NCI-H2227 (cell line): ENCODE results near the gene STAC3.

Source experiments
- DNase-seq: peaks from one replicate; lab custom pipeline; 2025; ENCODE audit not compliant: unreplicated experiment; lab: John Stamatoyannopoulos, UW

STAC3 gene

GRCh38 chr12:57236925-57237595 lies 13.9 kb downstream of the STAC3 start:
- no peak for DNase-seq

DNA sequence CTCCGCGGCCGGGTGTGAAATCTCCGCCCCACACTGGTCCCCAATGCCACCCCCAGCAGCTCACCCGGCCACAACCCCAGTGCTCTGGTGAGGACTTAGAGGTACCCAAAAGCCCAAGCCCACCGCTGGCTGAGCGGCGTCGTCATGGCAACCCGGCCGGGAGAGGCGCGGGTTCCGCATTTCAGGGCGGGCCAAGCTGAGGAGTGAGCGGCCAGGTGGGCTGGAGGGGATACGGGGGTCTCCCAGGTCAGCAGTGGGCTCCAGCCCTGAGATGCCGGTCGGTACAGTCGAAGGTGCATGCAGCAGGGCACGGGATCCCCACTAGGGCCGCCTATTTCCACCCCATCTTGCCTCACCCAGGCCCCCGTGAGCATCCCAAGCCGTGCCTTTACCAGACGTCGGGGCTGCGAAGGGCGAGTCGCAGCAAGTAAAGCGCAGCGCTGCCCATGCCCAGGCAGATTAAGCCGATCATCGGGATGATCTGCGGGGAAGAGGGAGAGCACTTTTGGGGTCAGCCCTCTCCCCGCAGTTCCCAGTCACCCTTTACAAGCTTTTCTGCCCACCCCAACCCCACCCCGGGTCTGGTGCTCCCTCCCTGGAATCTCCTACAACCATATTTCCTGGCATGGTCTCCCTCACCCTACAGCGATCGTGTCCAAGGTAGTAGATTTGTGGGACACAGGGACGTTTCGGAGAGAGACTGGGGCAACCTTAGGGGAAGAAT lies 14.6 kb downstream of the STAC3 start:
- no peak for DNase-seq

GRCh38 chr12:57235728-57236131 lies 15.3 kb downstream of the STAC3 start:
- DNase-seq: no peak

GRCh38 chr12:57235017-57235727 lies 15.8 kb downstream of the STAC3 start:
- DNase-seq: peak; percentile 20

- DNase-seq: no peak
Measured at GRCh38 chr12:57234571-57235016, 16.4 kb downstream of the STAC3 start.

- no peak for DNase-seq
Measured at GRCh38 chr12:57234233-57234570, 16.8 kb downstream of the STAC3 start.

GRCh38 chr12:57233357-57234232 lies 17.4 kb downstream of the STAC3 start:
- no peak for DNase-seq

DNA sequence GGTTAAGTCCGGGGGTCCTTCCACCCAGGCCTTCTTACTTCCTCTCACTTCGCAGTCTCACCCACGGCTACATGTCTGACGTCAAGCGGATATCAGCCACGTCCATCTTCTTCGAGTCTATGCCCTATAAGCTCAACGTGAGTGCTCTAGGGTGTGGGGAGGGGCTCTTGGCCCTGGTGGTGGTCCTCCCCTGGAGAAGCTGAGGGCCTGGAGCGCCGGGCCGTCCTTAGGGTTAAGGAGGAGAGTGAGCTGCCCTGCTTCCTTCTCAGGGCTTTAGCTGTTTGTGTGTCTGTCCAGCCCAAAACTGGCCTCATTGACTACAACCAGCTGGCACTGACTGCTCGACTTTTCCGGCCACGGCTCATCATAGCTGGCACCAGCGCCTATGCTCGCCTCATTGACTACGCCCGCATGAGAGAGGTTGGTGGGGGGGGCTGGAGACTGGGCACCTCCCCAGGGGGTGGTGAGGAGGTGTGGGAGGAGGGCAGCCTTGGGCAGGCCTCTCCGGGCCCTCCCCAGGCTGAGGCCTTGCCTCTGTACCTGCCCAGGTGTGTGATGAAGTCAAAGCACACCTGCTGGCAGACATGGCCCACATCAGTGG lies 18.7 kb downstream of the STAC3 start:
- no peak for DNase-seq

DNA sequence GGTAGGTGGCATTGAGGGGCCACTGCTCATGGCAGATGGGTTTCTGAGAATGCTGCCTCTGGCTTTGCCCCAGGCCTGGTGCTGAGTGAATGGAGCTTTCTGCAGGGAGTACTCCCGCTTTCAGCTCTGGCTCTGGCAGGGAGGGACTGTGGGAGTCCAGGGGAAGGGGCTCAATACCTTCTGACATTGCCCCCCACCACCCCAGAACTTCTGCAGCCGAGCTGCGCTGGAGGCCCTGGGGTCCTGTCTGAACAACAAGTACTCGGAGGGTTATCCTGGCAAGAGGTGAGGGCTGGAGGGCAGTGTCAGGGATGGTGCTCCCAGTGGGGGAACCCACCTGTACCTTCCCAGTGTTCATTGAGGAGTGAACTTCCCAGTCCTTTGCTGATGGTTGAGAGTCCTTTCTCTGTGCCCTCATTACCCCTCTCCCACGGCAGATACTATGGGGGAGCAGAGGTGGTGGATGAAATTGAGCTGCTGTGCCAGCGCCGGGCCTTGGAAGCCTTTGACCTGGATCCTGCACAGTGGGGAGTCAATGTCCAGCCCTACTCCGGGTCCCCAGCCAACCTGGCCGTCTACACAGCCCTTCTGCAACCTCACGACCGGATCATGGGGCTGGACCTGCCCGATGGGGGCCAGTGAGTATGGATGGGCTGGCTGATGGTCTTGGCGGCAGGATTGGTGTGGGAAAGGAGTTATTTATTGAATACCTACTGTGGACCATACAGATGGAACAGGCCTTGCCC lies 19.5 kb downstream of the STAC3 start:
- no peak for DNase-seq

DNA sequence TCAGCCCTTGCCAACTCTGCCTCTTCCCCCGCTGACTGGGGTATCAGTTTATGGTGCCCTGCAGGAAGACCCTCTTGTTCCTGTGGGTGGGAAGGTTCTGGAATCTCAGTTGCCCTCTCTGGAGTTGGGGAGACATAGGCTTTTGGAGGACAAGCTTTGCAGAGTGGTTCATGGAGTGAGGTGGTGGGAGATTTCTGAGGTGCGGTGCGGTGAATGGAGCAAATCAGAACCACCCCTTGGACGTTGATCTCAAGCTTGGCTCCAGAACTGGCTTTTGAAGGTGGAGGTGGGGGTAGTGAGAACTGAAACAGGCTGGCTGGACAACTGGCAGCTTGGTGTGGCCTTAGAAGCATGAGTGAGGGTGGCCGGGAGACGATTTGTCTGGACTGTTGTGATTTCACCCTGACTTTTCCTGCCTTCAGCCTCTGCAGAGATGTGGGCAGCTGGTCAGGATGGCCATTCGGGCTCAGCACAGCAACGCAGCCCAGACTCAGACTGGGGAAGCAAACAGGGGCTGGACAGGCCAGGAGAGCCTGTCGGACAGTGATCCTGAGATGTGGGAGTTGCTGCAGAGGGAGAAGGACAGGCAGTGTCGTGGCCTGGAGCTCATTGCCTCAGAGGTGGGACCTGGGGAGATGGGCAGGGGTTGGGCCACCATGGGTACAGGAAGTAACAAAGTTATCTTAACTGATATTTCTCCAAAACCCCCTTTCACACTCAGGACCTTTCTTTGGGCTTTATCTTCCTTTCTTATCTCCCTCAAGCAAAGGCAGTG lies 20.4 kb downstream of the STAC3 start:
- DNase-seq: no peak

GRCh38 chr12:57229634-57230380 lies 21.2 kb downstream of the STAC3 start, which contains the start of gene SHMT2:
SHMT2 (plus strand) TSS chr12:57229711; CDS start chr12:57229779, 68 bp downstream.
- peak; percentile 93 for DNase-seq

DNA sequence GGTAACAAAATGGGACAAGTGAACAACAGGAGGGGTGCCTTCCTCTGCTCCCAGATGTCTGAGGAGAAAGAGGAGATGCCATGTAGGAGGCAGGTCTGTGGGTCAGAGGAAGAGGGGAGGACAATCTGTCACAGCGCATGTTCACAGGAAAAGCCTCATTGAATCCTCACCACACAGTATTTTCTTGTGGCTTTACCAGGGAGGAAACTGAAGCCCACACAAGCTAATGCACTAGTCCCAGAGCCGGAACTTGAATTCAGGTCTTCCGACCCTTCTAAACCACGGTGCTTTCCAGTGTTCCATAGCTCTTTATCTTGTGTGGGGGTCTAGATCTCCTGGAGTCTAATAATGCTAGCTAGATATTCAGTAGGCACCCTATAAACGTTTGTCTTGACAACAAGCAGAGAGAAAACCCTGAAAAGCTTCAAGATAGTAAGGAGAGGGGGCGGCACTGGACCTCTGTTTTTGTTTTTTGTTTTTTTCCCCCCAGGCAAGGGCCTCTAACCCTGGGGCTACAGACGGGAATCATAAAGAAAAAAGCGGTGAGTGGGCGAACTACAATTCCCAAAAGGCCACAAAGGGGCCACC lies 21.8 kb downstream of the STAC3 start:
- DNase-seq: no peak

DNA sequence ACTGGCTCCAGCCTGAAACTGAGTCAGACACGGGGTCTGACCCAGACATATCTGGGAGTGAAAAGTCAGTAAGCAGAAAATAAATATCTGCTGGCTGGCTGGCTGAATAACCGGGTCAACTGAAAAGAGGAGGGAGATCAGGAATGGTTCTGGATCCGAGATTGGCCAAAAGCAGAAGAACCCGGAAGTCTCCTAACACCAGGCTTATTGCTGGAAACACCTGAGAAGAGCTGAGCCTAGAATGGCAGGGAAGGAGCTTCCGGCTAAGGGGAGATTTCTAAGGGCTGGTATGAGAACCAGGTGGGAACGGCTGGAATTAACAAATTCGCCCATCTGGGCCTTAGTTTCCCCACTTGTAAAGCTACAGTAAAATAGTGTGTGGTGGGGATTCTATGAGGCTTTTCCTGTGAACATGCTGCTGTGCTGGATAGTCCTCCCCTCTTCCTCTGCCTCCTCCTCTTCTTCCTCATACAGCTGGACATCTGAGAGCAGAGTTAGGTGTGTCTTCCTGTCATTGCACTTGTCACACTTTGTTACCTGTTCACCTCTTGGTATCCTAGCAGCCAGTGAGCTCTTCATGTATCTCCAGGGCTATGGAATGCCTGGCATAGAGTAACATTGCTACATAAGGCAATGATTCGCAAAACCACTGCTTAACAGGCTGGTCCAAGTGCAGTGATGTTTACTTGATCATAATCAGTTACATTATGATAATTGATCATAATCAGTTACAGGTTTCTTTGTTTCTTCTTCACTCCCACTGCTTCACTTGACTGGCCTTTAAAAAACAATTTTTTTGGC lies 23.5 kb downstream of the STAC3 start:
- peak; percentile 14 for DNase-seq

GRCh38 chr12:57226588-57227314 lies 24.2 kb downstream of the STAC3 start:
- peak; percentile 20 for DNase-seq

- no peak for DNase-seq
Measured at GRCh38 chr12:57225680-57226210, 25.2 kb downstream of the STAC3 start.

- peak; percentile 19 for DNase-seq
Measured at GRCh38 chr12:57224973-57225679, 25.9 kb downstream of the STAC3 start.
